OCI-LY1 (cell line): ENCODE results near the gene GRK6.

Experiments
- H2AFZ ChIP-seq: fragments of 200-600 bp; sonication (generic), shearing (Covaris generic); 2 replicates; pipeline ENCODE4 v1.6.0; 2014; ENCODE audit warnings: antibody characterized with exemption, mild to moderate bottlenecking, low read length
- H3F3A ChIP-seq: fragments of 200-600 bp; sonication (generic), shearing (Covaris generic); 2 replicates; pipeline ENCODE4 v1.6.0; 2014; ENCODE audit warnings: mild to moderate bottlenecking, antibody characterized with exemption, low read length, moderate library complexity; ENCODE audit not compliant: insufficient read depth
- H3K27ac ChIP-seq: fragments of 200-600 bp; sonication (generic); 2 replicates; pipeline ENCODE4 v1.5.1; 2014; ENCODE audit warnings: low read length, mixed run types, mild to moderate bottlenecking, low read depth; ENCODE audit not compliant: poor library complexity, severe bottlenecking
- H3K27me3 ChIP-seq: fragments of 200-600 bp; sonication (generic); 2 replicates; pipeline ENCODE4 v1.6.0; 2014; ENCODE audit warnings: antibody characterized with exemption, mild to moderate bottlenecking, low read length, moderate library complexity; ENCODE audit not compliant: insufficient read depth
- H3K36me3 ChIP-seq: fragments of 200-600 bp; sonication (generic); 2 replicates; pipeline ENCODE4 v1.6.1; 2014; ENCODE audit warnings: mild to moderate bottlenecking, antibody characterized with exemption, low read length, moderate library complexity, mixed read lengths; ENCODE audit not compliant: insufficient read depth
- H3K4me1 ChIP-seq: fragments of 200-600 bp; sonication (generic); 2 replicates; pipeline ENCODE4 v1.5.1; 2014; ENCODE audit warnings: mild to moderate bottlenecking, low read length, moderate library complexity; ENCODE audit not compliant: insufficient read depth, severe bottlenecking
- H3K4me2 ChIP-seq: fragments of 200-600 bp; sonication (generic), shearing (Covaris generic); 2 replicates; pipeline ENCODE4 v1.6.1; 2014; ENCODE audit warnings: low read length
- H3K4me3 ChIP-seq: fragments of 200-600 bp; sonication (generic); 2 replicates; pipeline ENCODE4 v1.5.1; 2014; ENCODE audit warnings: low read length, low read depth, mild to moderate bottlenecking, mixed read lengths; ENCODE audit not compliant: poor library complexity, severe bottlenecking
- H3K79me2 ChIP-seq: fragments of 200-600 bp; shearing (Covaris generic); 2 replicates; pipeline ENCODE4 v1.6.1; 2016; ENCODE audit warnings: mixed run types, low read length, mixed read lengths; ENCODE audit not compliant: insufficient read depth
- H3K9ac ChIP-seq: fragments of 200-600 bp; sonication (generic), shearing (Covaris generic); 2 replicates; pipeline ENCODE4 v1.6.1; 2014; ENCODE audit warnings: mild to moderate bottlenecking, low read length, mixed read lengths
- H3K9me2 ChIP-seq: fragments of 200-600 bp; sonication (generic), shearing (Covaris generic); 2 replicates; pipeline ENCODE4 v1.6.1; 2014; ENCODE audit warnings: low read depth, mild to moderate bottlenecking, low read length, mixed read lengths
- H3K9me3 ChIP-seq: fragments of 200-600 bp; shearing (Covaris generic); 2 replicates; pipeline ENCODE4 v1.6.1; 2014; ENCODE audit warnings: low read length, mixed read lengths
- H4K20me1 ChIP-seq: fragments of 200-600 bp; sonication (generic), shearing (Covaris generic); 2 replicates; pipeline ENCODE4 v1.6.0; 2016; ENCODE audit warnings: mild to moderate bottlenecking, low read length; ENCODE audit not compliant: insufficient read depth
- CTCF ChIP-seq: fragments of 200-600 bp; sonication (generic), shearing (Covaris generic); IDR thresholded peaks from 2 replicates; pipeline ENCODE4 v1.5.1; 2017; ENCODE audit warnings: mild to moderate bottlenecking, antibody characterized with exemption, low read length, moderate library complexity, mixed read lengths
- EZH2 ChIP-seq: fragments of 200-600 bp; sonication (generic), shearing (Covaris generic); IDR thresholded peaks from 2 replicates; pipeline ENCODE4 v1.8.0; 2017; ENCODE audit warnings: borderline replicate concordance, mixed run types, mild to moderate bottlenecking, antibody characterized with exemption, low read length, moderate library complexity, mixed read lengths

GRK6 gene

GRCh38 chr5:177405805-177406204 lies 20.7 kb upstream of the GRK6 start:
- Histone ChIP-seq H4K20me1 (no peaks in the 10 kb centered on the region), H3K27me3 (peaks cover 12% of the 10 kb centered on the region; the same call in 1 of the 2 replicates), H3K9ac (no peak overlapping the region), H3K4me2 (no peak overlapping the region), H3K79me2 (no peaks in the 10 kb centered on the region), H3K36me3 (no peaks in the 10 kb centered on the region), H3K4me1 (peaks cover 34% of the 10 kb centered on the region), H3K27ac (no peak overlapping the region), H3K9me2 (no peaks in the 10 kb centered on the region), H3F3A (0 out of 2 replicates have a peak, but pooled peaks cover 4% of the 10 kb centered on the region), H3K9me3 (no peaks in the 10 kb centered on the region), H2AFZ (no peak overlapping the region), H3K4me3 (no peak overlapping the region)
- no peak for TF ChIP-seq CTCF
- TF ChIP-seq EZH2: no peak

- H3K4me3 ChIP-seq: no peak within 1 kb of the TSS
- H4K20me1 ChIP-seq: no peaks in the 10 kb centered on the region
- H3K4me1 ChIP-seq: peaks cover 12% of the 10 kb centered on the region
- H2AFZ ChIP-seq: no peak within 1 kb of the TSS
- no peak within 1 kb of the TSS for H3K27ac ChIP-seq
- H3K79me2 ChIP-seq: no peaks in the 10 kb centered on the region
- TF ChIP-seq EZH2 (no peak), CTCF (no peak)
- no peak within 1 kb of the TSS for H3K9ac ChIP-seq
- peaks cover 11% of the 10 kb centered on the region; the same call in 1 of the 2 replicates for H3K27me3 ChIP-seq
- 0 out of 2 replicates have a peak, but pooled peaks cover 4% of the 10 kb centered on the region for H3F3A ChIP-seq
- H3K4me2 ChIP-seq: no peak within 1 kb of the TSS
- H3K36me3 ChIP-seq: no peaks in the 10 kb centered on the region
- H3K9me3 ChIP-seq: no peaks in the 10 kb centered on the region
- H3K9me2 ChIP-seq: no peaks in the 10 kb centered on the region
Observed at GRCh38 chr5:177409043-177409801, 17.3 kb upstream of the GRK6 start, which contains the start of gene F12. Gene F12, minus strand, starts transcription at chr5:177409564. Its CDS starts 37 bp downstream, at chr5:177409527.

GRCh38 chr5:177410575-177410974 lies 15.9 kb upstream of the GRK6 start:
- Histone ChIP-seq H3K79me2 (no peaks in the 10 kb centered on the region), H3K9ac (no peak overlapping the region), H3K9me3 (no peaks in the 10 kb centered on the region), H3K27ac (no peak overlapping the region), H3K4me2 (no peak overlapping the region), H2AFZ (no peak overlapping the region), H3F3A (0 out of 2 replicates have a peak, but pooled peaks cover 4% of the 10 kb centered on the region), H4K20me1 (no peaks in the 10 kb centered on the region), H3K27me3 (peaks cover 11% of the 10 kb centered on the region; the same call in 1 of the 2 replicates), H3K4me1 (peaks cover 3% of the 10 kb centered on the region), H3K36me3 (no peaks in the 10 kb centered on the region), H3K4me3 (no peak overlapping the region), H3K9me2 (no peaks in the 10 kb centered on the region)
- TF ChIP-seq CTCF (no peak), EZH2 (no peak)
